Measurements from ENCODE around the gene RANBP3. TPM values are rescaled to one million over a fixed set of nuclear protein-coding genes. Genes with fewer than 3 reads are reported as not detected.

RANBP3 gene
- total RNA-seq, 1 donor from 2014 or later, result 77.8 TPM

GRCh38 chr19:5926641-5927440, 51.1 kb downstream of the RANBP3 start:
- no peak overlapping the region for H3K4me3 Mint-ChIP-seq
- H3K36me3 ChIP-seq, result no peaks in the 10 kb centered on the region
- H3K9ac ChIP-seq, result no peak overlapping the region
- peaks cover 28% of the 10 kb centered on the region for H3K36me3 Mint-ChIP-seq
- no peak overlapping the region for H3K4me3 ChIP-seq
- H3K27me3 Mint-ChIP-seq (ENCODE audit: insufficient read depth, low read depth), result peaks cover 7% of the 10 kb centered on the region
- peaks cover 20% of the 10 kb centered on the region for H4K20me1 ChIP-seq (ENCODE audit: low read depth)
- H3F3A ChIP-seq (ENCODE audit: low read depth), result no peaks in the 10 kb centered on the region
- peaks cover 13% of the 10 kb centered on the region for H3K4me1 Mint-ChIP-seq
- H3K27ac Mint-ChIP-seq, result no peak overlapping the region
- no peak overlapping the region for H2AFZ ChIP-seq (replicated peaks)
- H3K9me3 ChIP-seq (ENCODE audit: low read depth), result no peaks in the 10 kb centered on the region
- DNase-seq (ENCODE audit: low spot score), result no peak
- H3K79me2 ChIP-seq (ENCODE audit: low read depth), result no peaks in the 10 kb centered on the region
- H3K4me2 ChIP-seq, result no peak overlapping the region
- H3K4me1 ChIP-seq, result no peaks in the 10 kb centered on the region
- TF ChIP-seq CTCF (IDR thresholded peaks at IDR 0.05), result no peak
- TF ChIP-seq EZH2phosphoT487 (IDR thresholded peaks at IDR 0.05), result no peak
- no peak for TF ChIP-seq EZH2 (IDR thresholded peaks at IDR 0.05)
- H3K27me3 ChIP-seq, result no peaks in the 10 kb centered on the region
- no peak overlapping the region for H3K27ac ChIP-seq
- H3K9me3 Mint-ChIP-seq, result no peaks in the 10 kb centered on the region

- Histone ChIP-seq H3K36me3 (no peaks in the 10 kb centered on the region), H3K9ac (no peak overlapping the region), H3K9me3 (ENCODE audit: low read depth) (no peaks in the 10 kb centered on the region), H4K20me1 (ENCODE audit: low read depth) (peaks cover 18% of the 10 kb centered on the region), H3K4me3 (no peak overlapping the region), H3K27me3 (no peaks in the 10 kb centered on the region), H3K79me2 (ENCODE audit: low read depth) (no peaks in the 10 kb centered on the region), H3F3A (ENCODE audit: low read depth) (no peaks in the 10 kb centered on the region), H3K27ac (no peak overlapping the region), H2AFZ (replicated peaks) (no peak overlapping the region), H3K4me2 (no peak overlapping the region), H3K4me1 (no peaks in the 10 kb centered on the region)
- H3K27ac Mint-ChIP-seq, result no peak overlapping the region
- TF ChIP-seq EZH2 (IDR thresholded peaks at IDR 0.05) (no peak), CTCF (IDR thresholded peaks at IDR 0.05) (no peak), EZH2phosphoT487 (IDR thresholded peaks at IDR 0.05) (no peak)
- H3K4me3 Mint-ChIP-seq, result no peak overlapping the region
- H3K9me3 Mint-ChIP-seq, result no peaks in the 10 kb centered on the region
- peaks cover 13% of the 10 kb centered on the region for H3K4me1 Mint-ChIP-seq
- peaks cover 30% of the 10 kb centered on the region for H3K36me3 Mint-ChIP-seq
- peaks cover 3% of the 10 kb centered on the region for H3K27me3 Mint-ChIP-seq (ENCODE audit: insufficient read depth, low read depth)
- DNase-seq (ENCODE audit: low spot score), result no peak
Observed at GRCh38 chr19:5925830-5926427, 52.0 kb downstream of the RANBP3 start.

- H3K4me1 ChIP-seq, result no peaks in the 10 kb centered on the region
- Mint-ChIP-seq H3K4me3 (no peak overlapping the region), H3K27me3 (ENCODE audit: insufficient read depth, low read depth) (peaks cover 2% of the 10 kb centered on the region), H3K27ac (no peak overlapping the region), H3K4me1 (peaks cover 3% of the 10 kb centered on the region), H3K9me3 (no peaks in the 10 kb centered on the region), H3K36me3 (peaks cover 22% of the 10 kb centered on the region)
- no peak overlapping the region for H2AFZ ChIP-seq (replicated peaks)
- no peaks in the 10 kb centered on the region for H4K20me1 ChIP-seq (ENCODE audit: low read depth)
- TF ChIP-seq EZH2phosphoT487 (IDR thresholded peaks at IDR 0.05), result no peak
- TF ChIP-seq CTCF (IDR thresholded peaks at IDR 0.05), result no peak
- no peak for TF ChIP-seq EZH2 (IDR thresholded peaks at IDR 0.05)
- no peaks in the 10 kb centered on the region for H3F3A ChIP-seq (ENCODE audit: low read depth)
- no peak for DNase-seq (ENCODE audit: low spot score)
- H3K4me3 ChIP-seq, result no peak overlapping the region
- no peaks in the 10 kb centered on the region for H3K79me2 ChIP-seq (ENCODE audit: low read depth)
- no peaks in the 10 kb centered on the region for H3K36me3 ChIP-seq
- H3K9me3 ChIP-seq (ENCODE audit: low read depth), result no peaks in the 10 kb centered on the region
- no peak overlapping the region for H3K27ac ChIP-seq
- no peak overlapping the region for H3K4me2 ChIP-seq
- H3K9ac ChIP-seq, result no peak overlapping the region
- no peaks in the 10 kb centered on the region for H3K27me3 ChIP-seq
Observed at GRCh38 chr19:5923356-5923755, 54.6 kb downstream of the RANBP3 start.

Measured in neural progenitor cell (in vitro differentiated cells).